ENCODE results near the gene SLC30A2.

DNA sequence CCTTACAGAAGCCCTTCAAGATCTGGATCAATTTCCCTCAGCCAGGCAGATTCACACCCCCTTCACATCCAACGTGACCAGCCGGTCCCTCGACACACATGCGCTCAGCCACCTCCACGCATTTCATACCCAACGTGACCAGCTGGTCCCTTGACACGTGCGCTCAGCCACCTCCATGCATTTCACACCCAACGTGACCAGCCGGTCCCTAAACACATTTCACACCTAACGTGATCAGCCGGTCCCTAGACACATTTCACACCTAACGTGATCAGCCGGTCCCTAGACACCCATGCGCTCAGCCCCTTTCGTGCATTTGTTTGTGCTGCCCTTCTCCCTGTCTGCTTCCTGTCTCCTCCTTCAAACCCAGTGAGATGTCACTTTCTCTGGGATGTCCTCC is 39.2 kb downstream of the SLC30A2 start:
- TF ChIP-seq EP300 (IDR thresholded peaks at IDR 0.05): no peak
- TF ChIP-seq, protein P1, sequence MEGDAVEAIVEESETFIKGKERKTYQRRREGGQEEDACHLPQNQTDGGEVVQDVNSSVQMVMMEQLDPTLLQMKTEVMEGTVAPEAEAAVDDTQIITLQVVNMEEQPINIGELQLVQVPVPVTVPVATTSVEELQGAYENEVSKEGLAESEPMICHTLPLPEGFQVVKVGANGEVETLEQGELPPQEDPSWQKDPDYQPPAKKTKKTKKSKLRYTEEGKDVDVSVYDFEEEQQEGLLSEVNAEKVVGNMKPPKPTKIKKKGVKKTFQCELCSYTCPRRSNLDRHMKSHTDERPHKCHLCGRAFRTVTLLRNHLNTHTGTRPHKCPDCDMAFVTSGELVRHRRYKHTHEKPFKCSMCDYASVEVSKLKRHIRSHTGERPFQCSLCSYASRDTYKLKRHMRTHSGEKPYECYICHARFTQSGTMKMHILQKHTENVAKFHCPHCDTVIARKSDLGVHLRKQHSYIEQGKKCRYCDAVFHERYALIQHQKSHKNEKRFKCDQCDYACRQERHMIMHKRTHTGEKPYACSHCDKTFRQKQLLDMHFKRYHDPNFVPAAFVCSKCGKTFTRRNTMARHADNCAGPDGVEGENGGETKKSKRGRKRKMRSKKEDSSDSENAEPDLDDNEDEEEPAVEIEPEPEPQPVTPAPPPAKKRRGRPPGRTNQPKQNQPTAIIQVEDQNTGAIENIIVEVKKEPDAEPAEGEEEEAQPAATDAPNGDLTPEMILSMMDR (IDR thresholded peaks at IDR 0.05): no peak

Data from upper lobe of left lung (tissue), 4 donors.